Right lobe of liver (tissue), 6 donors: Measurements from ENCODE around the gene A4GALT. TPM values are rescaled to one million over a fixed set of nuclear protein-coding genes. Genes with fewer than 3 reads are reported as not detected.

Experiments used
- ATAC-seq, 4 donors: fragments of 200-7000 bp; cut with Tn5 transposase; one replicate each; pipeline ENCODE4 v1.9.1; 2020; ENCODE audit warnings: mild to moderate bottlenecking in 4 of 4, moderate library complexity in 4 of 4
- DNase-seq, 3 donors: peaks; one replicate each; pipeline ENCODE4 v3.0.0-alpha.2; 2020
- H3K27ac ChIP-seq, 3 donors: fragments of 200-600 bp; one replicate each; pipeline ENCODE4 v1.8.0; 2022
- H3K27me3 ChIP-seq, 2 donors: fragments of 200-600 bp; one replicate each; pipeline ENCODE4 v1.8.0; 2022
- H3K36me3 ChIP-seq, 4 donors: fragments of 200-600 bp; sonication (generic) in 1 of 4; one replicate each; pipeline versions ENCODE4 v1.5.1 to v1.8.0; 2017 to 2022; ENCODE audit warnings: control low read depth in 1 of 4
- H3K4me1 ChIP-seq, 4 donors: fragments of 200-600 bp; sonication (generic) in 1 of 4; one replicate each; pipeline versions ENCODE4 v1.5.1 to v1.8.0; 2017 to 2022; ENCODE audit warnings: control low read depth in 1 of 4
- H3K4me3 ChIP-seq, 3 donors: fragments of 200-600 bp; one replicate each; pipeline ENCODE4 v1.8.0; 2022
- H3K9me3 ChIP-seq, 4 donors: fragments of 200-600 bp; sonication (generic) in 1 of 4; one replicate each; pipeline versions ENCODE4 v1.5.1 to v1.8.0; 2017 to 2022; ENCODE audit warnings: control low read depth in 1 of 4
- CTCF ChIP-seq, 4 donors: fragments of 200-600 bp in 3 of 4; fragments of 450-650 bp in 1 of 4; IDR thresholded peaks; one replicate each; pipeline versions ENCODE4 v1.5.1 to v1.8.0; 2016 to 2022; ENCODE audit warnings: antibody characterized with exemption in 4 of 4, mild to moderate bottlenecking in 2 of 4
- POLR2A ChIP-seq: fragments of 450-650 bp; IDR thresholded peaks from one replicate; pipeline ENCODE4 v1.6.1; 2017; ENCODE audit warnings: antibody characterized with exemption, mild to moderate bottlenecking
- WGBS: methylation state at CpG from one replicate; pipeline ENCODE4 v1.1.6; 2018; ENCODE audit warnings: low coverage, low lambda C conversion rate; ENCODE audit not compliant: insufficient coverage; ENCODE audit errors: missing lambda C conversion rate; 5-methylcytosine and 5-hydroxymethylcytosine counted together
- intact Hi-C, 2 donors: fragments of 100-400 bp; cut with DNase I; formaldehyde crosslinking; loops; one replicate each; pipeline versions ENCODE4 v1.11.2 to v1.14.1; 2022
- total RNA-seq, 6 experiments: library from RNA; depleted of rRNA in 2 of 6; stranded (reverse); fragments of >200 nt in 2 of 6; fragmentation: NEBNext Ultra II Directional in 3 of 6; extraction: Animal tissue kit (Norgen Biotek cat#: 25700) in 3 of 6; gene quantifications; one replicate each; pipeline versions ENCODE4 v1.1.0 to v1.2.4, GENCODE V29; 2016 to 2023
- donor health status: DM: no; HTN: yes; CAD: no.
- donor health status: DM: no; HTN: no; CAD: no.
- donor health status: DM: no; HTN: no; CAD: no.
- donor health status: DM: no; HTN: yes; CAD: no.
- donor health status: DM: no; HTN: yes; CAD: no.

A4GALT gene
- total RNA-seq, 6 experiments from 2014 or later = 0.86 to 3.7 (median 2.2) TPM

GRCh38 chr22:42645341-42645937 is 75.2 kb downstream of the A4GALT start:
- DNase-seq (no peak), ATAC-seq (no peak)
- Histone ChIP-seq H3K4me3 (peak overlapping the region; percentile 26 to 32 (median 29)), H3K27me3 (no peaks in the 10 kb centered on the region), H3K36me3 (no peaks in the 10 kb centered on the region), H3K27ac (peak overlapping the region; percentile 69 to 96 (median 85)), H3K4me1 (peaks cover 2 to 74% (median 34%) of the 10 kb centered on the region in 4 donors), H3K9me3 (no peaks in the 10 kb centered on the region)
- WGBS = 17% methylated on average over 4 of the region's 19 CpGs
- TF ChIP-seq POLR2A (no peak), CTCF (IDR thresholded peaks at IDR 0.05) (no peak)
- intact Hi-C loops = no loop called here

- DNase-seq (no peak), ATAC-seq (peak in 1 of 4 donors; percentile 3)
- H3K27me3 ChIP-seq = no peaks in the 10 kb centered on the region
- no peak overlapping the region for H3K4me3 ChIP-seq
- H3K9me3 ChIP-seq = no peaks in the 10 kb centered on the region
- peak overlapping the region; percentile 69 to 96 (median 85) for H3K27ac ChIP-seq
- TF ChIP-seq POLR2A (no peak), CTCF (IDR thresholded peaks at IDR 0.05) (no peak)
- intact Hi-C loops = no loop called here
- WGBS = 26% methylated on average over 21 of the region's 22 CpGs
- peaks cover 2 to 75% (median 34%) of the 10 kb centered on the region in 4 donors for H3K4me1 ChIP-seq
- H3K36me3 ChIP-seq = no peaks in the 10 kb centered on the region
These were observed 76.0 kb downstream of the A4GALT start for GRCh38 chr22:42644422-42645340.

DNA sequence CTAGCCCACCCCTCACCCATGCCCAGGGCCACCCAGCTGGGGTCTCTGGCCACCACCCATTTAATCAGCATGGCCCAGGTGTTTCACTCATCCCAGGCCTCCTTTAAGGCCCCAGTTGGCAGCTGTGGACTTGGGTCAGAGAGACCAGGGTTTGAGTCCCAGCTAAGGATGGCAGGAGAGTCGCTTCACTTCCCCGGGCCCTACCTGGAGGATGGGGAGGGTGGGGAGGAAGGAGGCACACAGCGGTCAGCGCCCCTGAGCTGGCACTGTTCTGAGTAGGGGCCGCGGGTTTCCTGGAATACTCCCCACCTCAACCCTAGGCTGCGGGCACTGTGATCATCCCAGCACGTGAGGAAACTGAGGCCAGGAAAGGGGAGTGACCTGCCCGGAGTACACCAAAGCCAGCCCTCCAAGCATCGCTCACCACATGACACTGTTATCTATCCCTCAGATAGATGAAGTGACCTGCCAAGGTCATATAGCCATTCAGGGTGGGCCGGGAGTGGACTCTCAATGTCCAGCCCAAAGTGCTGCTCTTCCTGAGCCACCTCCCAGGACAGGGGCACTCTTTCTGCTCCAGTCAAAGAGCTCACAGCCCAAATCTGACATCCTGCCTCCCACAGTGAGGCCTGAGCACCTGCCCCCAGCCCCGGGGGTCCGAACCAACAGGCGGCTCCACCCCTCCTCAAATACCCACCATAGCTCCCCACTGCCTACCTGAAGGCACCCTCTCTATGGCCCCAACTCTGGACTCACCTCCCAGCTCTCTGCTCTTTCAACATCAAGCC is 76.8 kb downstream of the A4GALT start:
- no peak overlapping the region for H3K4me3 ChIP-seq
- H3K36me3 ChIP-seq = no peaks in the 10 kb centered on the region
- DNase-seq = no peak
- intact Hi-C loops = no loop called here
- H3K27ac ChIP-seq = peak overlapping the region; percentile 21 to 96 (median 85)
- 81% methylated on average over 3 of the region's 14 CpGs for WGBS
- no peak for ATAC-seq
- no peaks in the 10 kb centered on the region for H3K27me3 ChIP-seq
- TF ChIP-seq CTCF (IDR thresholded peaks at IDR 0.05) (no peak), POLR2A (no peak)
- H3K4me1 ChIP-seq = peaks cover 2 to 75% (median 34%) of the 10 kb centered on the region in 4 donors
- no peaks in the 10 kb centered on the region for H3K9me3 ChIP-seq

DNA sequence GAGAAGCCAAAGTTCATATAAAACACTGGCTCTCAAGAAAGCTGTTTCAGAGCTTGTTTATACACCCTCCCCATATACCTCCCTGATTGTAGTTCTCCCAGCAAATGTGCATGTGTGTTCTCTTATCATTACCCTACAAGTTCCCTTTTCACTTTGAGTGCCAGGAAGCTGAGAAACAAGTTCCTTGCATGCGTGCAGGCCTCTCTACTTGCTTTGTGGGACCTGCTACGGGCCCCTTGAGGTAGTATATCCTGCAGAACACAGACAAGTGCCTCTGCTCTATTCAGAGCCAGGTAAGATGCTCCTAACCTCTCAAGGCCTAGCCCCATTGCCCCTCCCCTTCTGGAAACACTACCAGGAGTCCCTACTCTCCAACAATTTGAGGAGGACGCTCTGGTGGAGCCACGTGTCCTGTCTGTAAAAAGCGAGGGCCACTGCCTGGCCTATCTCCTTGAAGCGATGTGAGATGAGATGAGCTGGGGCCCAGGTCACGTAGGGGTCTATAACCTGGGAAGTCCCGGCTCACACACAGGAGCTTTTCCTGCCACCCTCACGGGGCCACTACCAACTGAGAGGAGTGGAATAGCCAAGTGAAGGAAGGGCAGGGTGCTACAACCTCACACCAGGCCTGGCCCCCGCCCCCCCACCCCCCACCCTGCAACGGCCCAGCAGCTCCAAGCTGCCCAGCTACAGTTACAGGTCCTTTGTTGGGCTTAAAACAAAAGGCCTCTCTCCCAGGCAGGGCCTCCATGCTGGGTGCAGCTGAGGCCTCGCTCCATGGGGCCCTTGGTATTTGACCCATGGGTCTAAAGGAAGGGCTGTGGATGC is 77.7 kb downstream of the A4GALT start:
- H3K27me3 ChIP-seq = no peaks in the 10 kb centered on the region
- H3K4me1 ChIP-seq = peaks cover 2 to 73% (median 34%) of the 10 kb centered on the region in 4 donors
- no peak for ATAC-seq
- DNase-seq = no peak
- 53% methylated on average over 2 of the region's 12 CpGs for WGBS
- no peaks in the 10 kb centered on the region for H3K9me3 ChIP-seq
- TF ChIP-seq CTCF (IDR thresholded peaks at IDR 0.05) = no peak
- no peak for TF ChIP-seq POLR2A
- H3K27ac ChIP-seq = peak overlapping the region; percentile 9 to 85 (median 29)
- intact Hi-C loops = no loop called here
- no peak overlapping the region for H3K4me3 ChIP-seq
- no peaks in the 10 kb centered on the region for H3K36me3 ChIP-seq
